HG02885 (cell line): Measurements from ENCODE around the gene USP7.
"Not testable (repeated sequence)": the region's sequence is repeated elsewhere in the genome, so short reads cannot be mapped to it uniquely, and the experiment has no call there.

ENCODE experiments used
- ATAC-seq: cut with Tn5 transposase; IDR thresholded peaks from one replicate; pipeline ENCODE4 v1.9.1; 2021; ENCODE audit warnings: mild to moderate bottlenecking; ENCODE audit not compliant: unreplicated experiment, poor library complexity

USP7 gene

DNA sequence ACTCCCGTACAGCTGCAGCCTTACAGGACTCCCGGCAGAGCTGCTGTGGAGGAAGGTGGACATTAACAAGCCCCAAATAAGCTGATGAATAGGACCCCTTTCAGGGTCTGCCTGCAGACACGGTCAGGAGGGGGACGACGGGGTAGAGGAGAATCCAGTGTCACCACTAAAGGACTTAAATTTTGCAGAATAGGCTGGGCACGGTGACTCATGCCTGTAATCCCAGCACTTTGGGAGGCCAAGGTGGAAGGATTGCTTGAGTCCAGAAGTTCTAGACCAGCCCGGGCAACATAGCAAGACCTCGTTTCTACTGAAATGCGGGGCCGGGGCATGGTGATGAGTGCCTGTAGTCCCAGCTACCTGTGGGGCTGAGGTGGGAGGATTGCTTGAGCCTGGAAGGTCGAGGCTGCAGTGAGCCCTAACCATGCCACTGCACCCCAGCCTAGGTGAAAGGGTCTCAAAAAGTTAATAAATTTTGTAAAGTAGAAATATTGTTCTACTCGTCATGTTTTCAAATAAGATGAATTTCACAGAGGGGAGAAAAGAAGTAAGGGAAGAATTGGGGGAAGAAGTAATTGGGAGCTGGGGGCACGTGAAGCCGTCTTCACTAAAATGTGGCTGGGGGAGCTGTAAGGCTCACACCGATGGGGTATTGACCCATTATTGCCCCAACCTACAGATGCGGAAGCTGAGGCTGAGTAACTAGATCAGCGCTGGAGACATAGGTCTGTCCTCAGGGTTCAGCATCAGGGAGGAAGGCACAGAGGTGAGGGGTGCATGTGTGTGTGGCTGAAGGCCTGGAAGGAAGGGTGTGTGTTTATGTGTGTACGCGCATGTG, 76.9 kb downstream of the USP7 start:
- ATAC-seq = no peak

DNA sequence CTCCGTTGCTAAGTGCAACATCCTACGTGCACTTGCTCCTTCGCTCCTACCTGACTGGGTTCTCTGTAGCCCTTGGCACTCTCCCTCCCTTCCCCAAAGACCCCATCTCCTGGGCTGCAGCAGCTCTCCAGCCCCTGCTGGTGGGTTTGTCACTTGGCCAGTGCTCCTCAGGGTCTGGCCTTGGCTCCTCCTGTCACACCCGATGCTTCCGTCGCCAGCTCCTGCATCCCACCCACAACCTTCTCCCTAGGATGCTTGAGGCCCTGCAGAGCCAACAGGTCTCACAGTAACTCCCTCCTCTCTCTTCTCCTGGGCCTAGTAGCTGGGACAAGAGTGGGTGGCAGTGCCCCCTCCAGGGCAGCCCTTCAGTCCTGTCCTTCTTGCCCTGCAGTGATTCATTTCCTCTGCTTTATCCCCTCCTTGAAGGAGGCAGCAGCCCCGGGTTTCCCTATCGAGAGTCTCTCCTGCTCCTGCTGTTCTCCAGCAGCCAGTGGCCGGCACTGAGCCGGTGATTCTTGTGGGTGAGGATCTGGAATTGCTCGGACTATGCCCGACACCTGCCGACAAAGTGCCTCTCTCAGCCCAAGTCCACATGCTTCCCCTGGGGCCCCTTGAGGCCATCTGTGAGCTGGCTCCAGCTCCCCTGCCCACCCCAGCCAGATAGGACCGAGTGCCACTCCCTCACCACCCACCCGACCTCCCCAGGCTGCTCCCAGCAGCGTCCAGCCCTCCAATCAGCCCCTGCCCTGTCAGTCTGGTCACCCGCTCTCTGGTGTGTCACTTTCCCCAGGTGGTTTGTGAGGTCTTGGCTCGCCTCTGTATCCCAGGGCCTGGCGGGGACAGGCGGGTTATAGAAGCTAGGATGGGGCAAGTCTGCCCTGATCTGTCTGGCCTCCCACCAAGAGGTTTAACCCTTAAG, 77.8 kb downstream of the USP7 start:
- ATAC-seq = no peak

DNA sequence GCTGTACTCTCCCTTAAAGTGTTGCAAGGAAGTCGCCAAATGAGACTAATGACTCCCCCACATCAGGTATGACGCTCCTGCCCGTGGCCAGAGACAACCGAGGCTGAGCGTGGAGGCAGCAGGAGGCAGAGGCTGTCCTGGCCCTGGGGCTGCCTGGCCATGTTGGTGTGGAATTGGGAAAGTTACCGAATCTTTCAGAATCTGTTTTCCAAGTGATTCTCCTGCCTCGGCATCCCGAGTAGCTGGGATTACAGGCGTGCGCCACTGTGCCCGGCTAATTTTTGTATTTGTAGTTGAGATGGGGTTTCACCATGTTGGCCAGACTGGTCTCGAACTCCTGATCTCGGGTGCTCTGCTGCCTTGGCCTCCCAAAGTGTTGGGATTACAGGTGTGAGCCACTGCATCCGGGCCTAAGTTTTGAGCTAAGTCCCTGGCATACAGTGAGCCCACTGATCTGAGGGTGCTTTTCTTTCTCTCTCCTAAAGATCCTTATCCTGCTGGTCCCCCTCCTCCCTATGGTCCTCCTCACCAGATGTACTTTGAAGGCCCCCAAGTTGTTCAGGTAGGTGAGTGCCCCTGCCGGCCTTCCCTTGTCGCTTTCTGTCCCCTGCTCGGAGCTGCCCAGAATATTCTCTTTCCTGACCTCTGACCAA, 80.9 kb downstream of the USP7 start:
- no peak for ATAC-seq

DNA sequence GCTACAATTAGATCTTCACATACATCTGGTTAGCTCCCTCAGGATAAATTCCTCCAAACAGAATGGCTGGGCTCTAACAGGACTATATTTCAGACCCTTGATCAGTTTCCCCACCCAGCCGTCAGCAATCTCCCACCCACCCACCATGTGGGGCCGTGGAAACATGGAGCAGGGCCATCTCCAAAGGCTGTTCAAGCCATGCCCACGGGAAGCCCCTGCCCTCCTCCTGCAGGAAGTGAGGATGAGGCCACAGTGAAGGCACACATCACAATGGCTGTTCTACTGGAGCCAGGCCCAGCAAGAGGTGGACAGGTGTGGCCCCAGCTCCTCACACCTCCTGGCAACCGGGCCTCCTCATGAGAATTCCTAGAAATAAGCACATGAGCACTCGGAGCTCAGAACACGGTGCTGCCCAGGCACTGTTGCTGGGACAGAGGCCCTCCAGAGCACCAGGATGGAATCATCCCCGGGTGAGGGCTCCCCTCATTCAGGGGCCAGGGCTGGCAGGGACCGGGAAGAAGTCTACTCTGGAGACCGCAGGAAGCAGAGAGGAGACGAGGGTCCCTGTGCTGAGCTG, 81.6 kb downstream of the USP7 start, which contains the start of gene LITAFD:
TSS of gene LITAFD (plus strand) at position 311 of the 577 bp plus-strand sequence. CDS start 2,005 bp downstream, outside the sequence.
- no peak for ATAC-seq

DNA sequence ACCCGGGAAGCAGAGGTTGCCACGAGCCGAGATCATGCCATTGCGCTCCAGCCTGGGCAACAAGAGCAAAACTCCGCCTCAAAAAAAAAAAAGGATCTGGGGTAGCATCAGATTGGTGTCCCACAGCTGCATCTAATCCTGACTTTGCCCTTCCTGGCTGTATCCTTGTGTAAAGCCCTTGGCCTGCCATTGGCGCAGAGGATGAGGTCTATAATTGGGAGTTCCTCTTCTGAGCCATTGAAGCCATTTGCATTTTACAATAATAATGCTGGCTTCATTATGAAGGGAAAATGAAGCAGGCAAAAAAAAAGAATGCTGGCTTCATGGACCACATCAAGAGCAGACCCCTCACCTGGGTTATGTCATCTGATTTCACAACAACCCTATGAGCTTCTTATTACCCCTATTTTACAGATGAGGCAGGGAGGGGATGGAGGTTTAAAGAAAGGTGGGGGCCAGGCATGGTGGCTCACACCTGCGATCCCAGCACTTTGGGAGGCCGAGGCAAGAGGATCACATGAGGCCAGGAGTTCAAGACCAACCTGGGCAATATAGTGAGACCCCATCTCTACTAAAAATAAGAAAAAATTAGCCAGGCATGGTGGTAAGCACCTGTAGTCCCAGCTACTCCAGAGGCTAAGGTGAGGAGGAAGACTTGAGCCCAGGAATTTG, 82.7 kb downstream of the USP7 start:
- ATAC-seq = no peak

DNA sequence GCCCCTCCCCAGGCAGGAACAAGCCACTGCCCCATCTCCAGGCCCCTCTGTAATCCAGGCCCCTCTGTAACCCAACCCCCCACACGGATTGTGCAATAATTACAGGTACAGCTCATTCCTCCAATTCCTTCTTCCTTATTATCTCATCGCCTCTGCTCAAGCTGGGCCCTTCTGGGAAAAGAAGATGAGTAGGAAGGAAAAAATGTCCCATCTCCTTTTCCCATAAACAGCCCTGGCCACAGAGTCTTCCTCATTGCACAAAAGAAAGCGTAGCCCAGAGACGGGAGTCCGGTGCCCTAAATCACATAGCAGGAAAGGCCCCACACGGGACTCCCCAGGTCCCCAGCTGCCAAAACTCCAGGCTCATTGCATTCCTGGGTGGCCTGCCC, 85.2 kb downstream of the USP7 start:
- no peak for ATAC-seq

DNA sequence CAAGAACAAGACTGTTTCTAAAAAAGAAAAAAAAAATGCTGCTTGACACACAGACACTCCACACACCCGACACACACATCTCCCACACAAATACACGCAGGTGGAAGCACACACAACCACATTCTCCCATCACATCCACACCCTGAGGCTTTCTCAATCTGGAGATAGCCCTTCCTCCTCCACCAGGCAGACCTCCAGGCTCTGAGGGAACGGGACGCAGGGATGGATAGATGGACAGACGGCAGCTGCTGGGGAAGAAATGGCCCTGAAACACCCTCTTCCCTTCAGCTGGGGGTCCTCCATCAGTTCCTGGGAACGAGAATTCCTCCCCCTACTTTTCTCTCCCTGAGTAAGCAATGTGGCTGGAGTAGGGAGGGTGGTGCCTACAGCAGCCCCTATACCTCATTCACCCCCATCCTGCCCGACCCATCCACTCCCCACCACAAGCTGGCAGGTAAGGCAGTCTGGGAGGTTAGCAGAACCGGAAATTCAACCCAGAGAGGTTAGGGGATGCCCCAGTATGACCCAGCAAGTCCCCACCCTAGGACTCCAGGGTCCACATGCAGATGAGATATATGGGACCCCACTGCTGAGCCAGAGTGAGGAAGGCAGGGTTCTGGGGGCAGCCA, 85.7 kb downstream of the USP7 start:
- no peak for ATAC-seq

DNA sequence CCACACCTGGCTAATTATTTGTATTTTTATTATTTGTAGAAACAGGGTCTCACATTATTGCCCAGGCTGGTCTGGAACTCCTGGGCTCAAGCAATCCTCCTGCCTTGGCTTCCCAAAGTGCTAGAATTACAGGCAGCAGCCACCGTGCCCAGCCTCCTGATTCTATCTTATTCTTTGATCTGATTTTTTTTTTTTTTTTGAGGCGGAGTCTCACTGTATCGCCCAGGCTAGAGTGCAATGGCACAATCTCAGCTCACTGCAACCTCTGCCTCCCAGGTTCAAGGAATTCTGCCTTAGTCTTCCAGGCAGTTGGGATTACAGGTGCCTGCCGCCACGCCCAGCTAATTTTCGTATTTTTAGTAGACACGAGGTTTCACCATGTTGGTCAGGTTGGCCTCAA, 88.4 kb downstream of the USP7 start:
- ATAC-seq = not testable (repeated sequence)

DNA sequence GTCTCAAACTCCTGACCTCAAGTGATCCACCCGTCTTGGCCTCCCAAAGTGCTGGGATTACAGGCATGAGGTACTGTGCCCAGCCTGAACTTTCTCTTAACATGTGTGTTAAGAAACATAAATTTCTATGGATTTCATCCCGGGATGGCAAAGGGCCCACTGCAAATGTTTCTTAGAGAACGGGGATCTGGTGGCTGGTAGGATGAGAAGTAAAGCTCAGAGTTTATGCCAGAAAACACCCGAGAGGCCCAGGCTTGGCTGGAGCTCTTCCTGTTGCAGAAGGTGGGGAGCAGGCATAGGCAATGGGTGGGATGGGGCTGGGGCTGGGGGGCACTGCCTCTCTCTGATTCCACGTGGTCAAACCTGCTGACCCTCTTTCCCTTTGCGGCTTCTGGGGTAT, 89.3 kb downstream of the USP7 start:
- no peak for ATAC-seq

DNA sequence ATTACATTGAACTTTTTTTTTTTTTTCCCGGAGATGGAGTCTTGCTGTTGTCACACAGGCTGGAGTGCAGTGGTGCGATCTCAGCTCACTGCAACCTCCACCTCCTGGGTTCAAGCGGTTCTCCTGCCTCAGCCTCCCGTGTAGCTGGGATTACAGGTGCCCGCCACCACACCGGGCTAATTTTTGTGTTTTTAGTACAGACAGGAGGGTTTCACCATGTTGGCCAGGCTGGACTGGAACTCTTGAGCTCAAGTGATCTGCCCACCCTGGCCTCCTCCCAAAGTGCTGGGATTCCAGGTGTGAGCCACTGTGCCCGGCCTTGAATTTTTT, 89.9 kb downstream of the USP7 start:
- ATAC-seq = not testable (repeated sequence)

DNA sequence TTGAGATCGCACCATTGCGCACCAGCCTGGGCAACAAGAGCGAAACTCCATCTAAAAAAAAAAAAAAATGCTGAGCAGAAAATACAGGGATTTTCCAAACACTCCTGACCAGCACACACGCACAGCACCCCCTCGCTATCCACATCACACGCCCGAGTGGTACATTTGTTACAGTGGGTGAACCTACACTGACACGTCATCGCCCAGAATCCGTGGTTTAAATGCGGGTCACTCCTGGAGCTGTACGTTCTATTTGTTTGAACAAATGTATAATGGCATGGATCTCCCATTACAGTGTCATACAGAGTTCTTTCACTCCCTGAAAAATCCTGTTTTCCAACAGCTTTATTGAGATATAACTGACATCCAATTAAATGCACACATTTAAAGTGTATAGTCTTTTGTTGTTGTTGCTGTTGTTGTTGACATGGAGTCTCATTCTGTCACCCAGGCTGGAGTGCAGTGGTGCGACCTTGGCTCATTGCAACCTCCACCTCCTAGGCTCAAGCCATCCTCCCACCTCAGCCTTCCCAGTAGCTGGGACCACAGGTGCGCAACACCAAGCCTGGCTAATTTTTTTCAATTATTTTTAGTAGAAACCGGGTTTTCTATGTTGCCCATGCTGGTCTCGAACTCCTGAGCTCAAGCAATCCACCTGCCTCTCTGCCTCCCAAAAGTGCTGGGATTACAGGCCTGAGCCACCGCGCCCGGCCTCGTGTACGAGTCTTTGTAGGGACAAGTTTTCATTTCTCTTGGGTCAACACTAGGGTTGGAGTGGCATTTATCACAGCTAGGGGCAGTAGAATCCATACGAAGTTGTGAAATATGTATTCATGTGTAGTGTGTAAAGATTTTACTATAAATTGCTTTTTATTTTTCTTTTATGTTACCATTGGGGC, 90.5 kb downstream of the USP7 start:
- no peak for ATAC-seq

DNA sequence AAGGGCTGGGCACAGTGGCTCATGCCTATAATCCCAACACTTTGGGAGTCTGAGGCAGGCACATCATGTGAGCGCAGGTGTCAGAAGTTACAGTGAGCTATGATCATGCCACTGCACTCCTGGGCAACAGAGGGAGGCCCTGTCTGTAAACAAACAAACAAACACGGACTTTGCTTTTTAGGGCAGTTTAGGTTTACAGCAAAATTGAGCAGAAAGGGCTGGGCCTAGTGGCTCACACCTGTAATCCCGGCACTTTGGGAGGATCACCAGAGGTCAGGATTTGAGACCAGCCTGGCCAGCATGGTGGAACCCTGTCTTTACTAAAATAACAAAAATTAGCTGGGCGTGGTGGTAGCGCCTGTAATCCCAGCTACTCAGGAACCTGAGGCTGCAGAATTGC, 91.6 kb downstream of the USP7 start:
- ATAC-seq = no peak

DNA sequence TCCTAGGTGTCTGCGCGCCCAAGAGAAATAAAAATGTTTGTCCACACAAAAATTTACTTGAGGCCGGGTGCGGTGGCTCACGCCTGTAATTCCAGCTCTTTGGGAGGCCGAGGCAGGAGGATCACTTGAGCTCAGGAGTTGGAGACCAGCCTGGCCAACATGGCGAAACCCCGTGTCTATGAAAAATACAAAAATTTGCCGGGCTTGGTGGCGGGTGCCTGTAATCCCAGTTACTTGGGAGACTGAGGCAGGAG, 93.8 kb downstream of the USP7 start:
- not testable (repeated sequence) for ATAC-seq

DNA sequence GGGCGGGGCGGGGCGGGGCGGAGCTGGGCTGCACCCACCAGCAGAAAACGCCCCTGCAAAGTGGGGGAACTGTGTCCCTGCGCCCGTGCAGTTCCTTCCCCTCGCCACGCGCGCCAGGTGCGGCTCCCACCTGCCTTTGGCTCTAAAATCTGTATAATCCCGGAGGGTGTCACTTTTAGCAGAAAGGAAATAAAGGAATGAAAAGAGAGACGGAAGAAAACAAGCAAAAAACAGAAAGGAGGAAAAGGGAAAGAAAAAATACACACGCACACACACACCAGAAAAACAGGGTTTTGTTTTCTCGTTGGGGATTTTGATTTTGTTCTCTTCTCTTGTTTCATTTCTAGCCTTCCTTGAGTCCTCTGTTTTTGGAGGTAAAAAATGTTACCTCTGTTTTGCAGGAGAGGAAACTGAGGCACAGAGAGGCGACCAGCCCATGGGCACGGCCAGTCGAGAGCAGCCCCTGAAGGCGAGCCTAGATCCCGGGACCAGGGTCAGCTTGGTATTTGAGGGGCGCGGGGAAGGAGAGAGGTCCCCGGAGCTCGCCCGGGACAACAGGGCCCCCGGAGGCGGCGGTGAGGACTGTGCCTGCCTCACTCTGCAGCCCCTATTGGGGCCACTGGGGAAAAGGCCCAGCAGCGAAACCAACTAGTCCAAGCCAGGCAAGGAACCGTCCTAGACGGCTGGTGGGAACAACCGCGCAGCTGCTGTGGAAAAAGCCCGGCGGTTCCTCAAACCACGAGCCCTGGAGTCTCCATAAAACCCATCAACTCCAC, 94.3 kb downstream of the USP7 start:
- no peak for ATAC-seq

DNA sequence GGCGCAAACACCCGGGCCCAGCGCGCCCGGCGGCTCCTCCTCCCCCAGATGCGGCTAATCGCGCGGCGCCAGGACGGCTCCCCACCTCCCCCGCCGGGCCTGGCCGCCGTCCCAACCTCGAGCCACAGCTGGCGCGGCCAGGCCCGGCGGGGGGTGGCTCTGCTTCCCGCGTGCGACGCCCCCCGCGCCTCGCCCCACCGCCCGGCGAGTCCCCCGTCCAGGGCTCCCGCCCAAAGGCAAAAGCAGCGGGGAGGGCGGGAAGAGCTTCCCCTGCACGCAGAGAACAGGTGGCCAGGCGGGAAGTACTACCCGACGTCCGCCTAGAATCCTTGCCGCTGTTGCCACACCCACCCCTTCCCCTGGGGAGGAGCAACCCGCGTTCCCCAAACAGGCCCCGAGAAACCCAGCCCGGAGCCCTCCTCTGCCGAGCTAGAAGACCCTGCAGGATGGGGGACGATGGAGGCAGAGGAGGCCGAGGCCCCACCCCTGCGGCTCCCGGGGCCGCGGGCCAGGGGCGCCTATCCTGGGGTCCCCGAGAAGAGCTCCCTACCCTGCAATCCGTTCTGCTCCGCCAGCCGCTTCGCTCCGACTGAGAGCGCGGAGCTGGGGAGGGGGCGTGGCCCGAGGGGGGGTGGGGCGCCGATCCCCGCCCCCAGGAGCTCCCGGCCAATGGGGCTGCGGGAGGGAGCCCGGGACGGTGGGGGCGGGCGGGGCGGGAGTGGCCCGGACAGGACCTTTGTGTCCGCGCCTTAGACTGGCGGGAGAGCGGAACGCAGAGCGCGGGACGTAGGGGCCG, 95.1 kb downstream of the USP7 start, which contains the start of gene CARHSP1:
TSS of gene CARHSP1 (minus strand) at position 591 of the 796 bp plus-strand sequence. CDS start 9,678 bp downstream, outside the sequence.
- peak; percentile 72 for ATAC-seq

DNA sequence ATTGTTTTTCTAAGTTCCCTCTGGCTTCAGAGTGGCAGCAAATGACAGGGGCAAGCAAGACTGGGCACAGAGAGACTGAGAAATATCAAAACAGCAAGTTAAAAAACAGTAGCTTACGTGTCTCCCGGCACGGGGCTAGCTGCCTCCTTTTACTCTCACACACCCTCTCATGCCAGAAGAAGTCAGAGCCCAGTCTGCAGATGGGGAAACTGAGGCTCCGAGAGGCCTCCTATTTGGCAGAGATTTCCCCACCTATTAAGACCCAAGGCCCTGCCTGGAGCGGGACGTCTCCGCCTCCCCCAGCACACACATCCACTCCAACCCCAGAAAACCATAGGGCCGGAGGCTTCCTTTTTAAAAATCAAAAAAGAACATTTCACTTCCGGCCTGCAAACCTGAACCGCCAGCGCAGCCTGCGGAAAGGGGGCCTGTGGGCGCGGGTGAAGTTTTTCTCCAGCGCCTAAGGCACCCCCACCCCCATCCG, 95.7 kb downstream of the USP7 start:
- ATAC-seq = no peak
